Fibroblast of pulmonary artery (primary cell): ENCODE data around the gene ARSK.

Experiments used
- DNase-seq: peaks from one replicate; pipeline ENCODE4 v3.0.0-alpha.2; 2010; ENCODE audit warnings: low read depth
- H3K4me3 ChIP-seq: replicated peaks from 2 replicates; pipeline ENCODE4 v1.5.1; 2011; ENCODE audit warnings: low read depth, mild to moderate bottlenecking, control low read depth, low read length, moderate library complexity
- TF ChIP-seq, protein P1 (sequence below): IDR thresholded peaks from 2 replicates; pipeline ENCODE4 v1.5.1; 2011; ENCODE audit warnings: mild to moderate bottlenecking, control low read depth, low read length, inconsistent platforms; ENCODE audit errors: missing control alignments

ARSK gene

DNA sequence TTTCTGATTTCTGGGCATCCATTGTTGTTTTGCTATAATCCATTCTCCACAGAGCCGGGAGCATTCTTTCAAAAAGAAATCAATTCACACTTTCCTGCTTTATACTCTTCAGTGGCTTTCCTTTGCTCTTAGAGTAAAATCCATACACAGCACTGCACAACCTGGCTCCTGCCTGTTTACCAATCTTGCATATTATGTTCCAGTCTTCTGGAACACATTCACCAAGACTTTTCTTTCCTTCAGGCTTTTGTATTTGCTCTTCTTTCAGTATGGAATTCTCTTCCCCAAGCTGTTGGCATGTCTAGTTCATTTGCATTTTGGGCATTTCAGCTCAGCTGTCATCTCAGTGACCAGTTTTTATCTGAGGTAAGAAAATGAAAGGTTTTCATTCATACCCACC lies 97.9 kb downstream of the ARSK start:
- DNase-seq: no peak
- TF ChIP-seq, protein P1, sequence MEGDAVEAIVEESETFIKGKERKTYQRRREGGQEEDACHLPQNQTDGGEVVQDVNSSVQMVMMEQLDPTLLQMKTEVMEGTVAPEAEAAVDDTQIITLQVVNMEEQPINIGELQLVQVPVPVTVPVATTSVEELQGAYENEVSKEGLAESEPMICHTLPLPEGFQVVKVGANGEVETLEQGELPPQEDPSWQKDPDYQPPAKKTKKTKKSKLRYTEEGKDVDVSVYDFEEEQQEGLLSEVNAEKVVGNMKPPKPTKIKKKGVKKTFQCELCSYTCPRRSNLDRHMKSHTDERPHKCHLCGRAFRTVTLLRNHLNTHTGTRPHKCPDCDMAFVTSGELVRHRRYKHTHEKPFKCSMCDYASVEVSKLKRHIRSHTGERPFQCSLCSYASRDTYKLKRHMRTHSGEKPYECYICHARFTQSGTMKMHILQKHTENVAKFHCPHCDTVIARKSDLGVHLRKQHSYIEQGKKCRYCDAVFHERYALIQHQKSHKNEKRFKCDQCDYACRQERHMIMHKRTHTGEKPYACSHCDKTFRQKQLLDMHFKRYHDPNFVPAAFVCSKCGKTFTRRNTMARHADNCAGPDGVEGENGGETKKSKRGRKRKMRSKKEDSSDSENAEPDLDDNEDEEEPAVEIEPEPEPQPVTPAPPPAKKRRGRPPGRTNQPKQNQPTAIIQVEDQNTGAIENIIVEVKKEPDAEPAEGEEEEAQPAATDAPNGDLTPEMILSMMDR: no peak

DNA sequence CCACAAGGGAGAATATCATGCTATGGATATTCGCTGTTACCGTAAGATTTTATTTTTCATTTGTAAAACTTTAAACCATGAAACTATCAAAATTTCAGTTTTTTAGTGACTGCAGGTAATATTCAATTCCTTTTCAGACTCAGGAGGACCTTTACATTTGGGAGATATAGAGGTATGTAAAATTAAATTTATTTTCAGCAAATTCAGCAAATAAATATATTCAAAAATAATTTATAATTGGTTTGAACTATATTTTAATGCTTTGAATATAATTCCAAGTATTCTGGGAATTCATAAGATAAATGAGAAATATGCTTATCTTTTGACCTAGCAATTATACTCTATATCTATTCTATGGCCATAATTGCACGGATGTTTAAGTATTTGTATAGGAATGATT lies 99.3 kb downstream of the ARSK start:
- TF ChIP-seq, protein P1: no peak
- no peak for DNase-seq
- no peak overlapping the region for H3K4me3 ChIP-seq

More for the DNA sequence above, 97.9 kb downstream of the ARSK start:
- H3K4me3 ChIP-seq: no peak overlapping the region
